ENCODE measurements around the gene REEP1. TPM values are rescaled to one million over a fixed set of nuclear protein-coding genes. Genes with fewer than 3 reads are reported as not detected.

REEP1 gene
- total and polyA plus RNA-seq, 2 of the 13 experiments (the other 11 are each of a cell fraction or from before 2014, with no cell fraction given) = 0.27 TPM; not detected in 1

GRCh38 chr2:86319700-86320580 lies 17.5 kb downstream of the REEP1 start (continued):
- TF ChIP-seq PRDM15 (CRISPR knock-in tag; IDR thresholded peaks at IDR 0.05) = no peak

- CTCF ChIA-PET (ENCODE audit: low intra/inter-chr PET ratio, low total read pairs) = no interaction called here
- intact Hi-C loops (cut with micrococcal nuclease; ENCODE audit: unreplicated experiment) = no loop called here
- TF ChIP-seq ZNF451 (CRISPR knock-in tag; IDR thresholded peaks at IDR 0.05) = no peak
- no peak for TF ChIP-seq ZNF329 (CRISPR knock-in tag; IDR thresholded peaks at IDR 0.05; ENCODE audit: low read depth)
- no peak for TF ChIP-seq SNAI1 (CRISPR knock-in tag; IDR thresholded peaks at IDR 0.05; ENCODE audit: borderline replicate concordance)
- no peak for TF ChIP-seq ZNF20 (CRISPR knock-in tag; IDR thresholded peaks at IDR 0.05)
- no peak for TF ChIP-seq MNT (IDR thresholded peaks at IDR 0.05)
- no peak for TF ChIP-seq ZNF496 (CRISPR knock-in tag; IDR thresholded peaks at IDR 0.05; ENCODE audit: insufficient replicate concordance)
- no peak for TF ChIP-seq AGO1 (IDR thresholded peaks at IDR 0.05; ENCODE audit: low read depth, low read length, poor library complexity, severe bottlenecking)
- no peak for TF ChIP-seq ZBTB39 (CRISPR knock-in tag; IDR thresholded peaks at IDR 0.05)
- TF ChIP-seq CTCF (CRISPR knock-in tag; IDR thresholded peaks at IDR 0.05) = no peak
- no peak for TF ChIP-seq ISL2 (CRISPR knock-in tag; IDR thresholded peaks at IDR 0.05)
These were observed 22.3 kb downstream of the REEP1 start for GRCh38 chr2:86315084-86315483.

More at GRCh38 chr2:86315084-86315483, 22.3 kb downstream of the REEP1 start:
- Histone ChIP-seq H3K27ac (ENCODE audit: extremely low read length, insufficient read depth, low read length) (no peak overlapping the region), H3K9ac (ENCODE audit: insufficient read depth, low read depth, low read length) (no peak overlapping the region), H3K4me1 (ENCODE audit: insufficient read depth, low read length) (no peaks in the 10 kb centered on the region), H4K20me1 (ENCODE audit: insufficient read depth, low read length) (no peaks in the 10 kb centered on the region), H3K4me2 (ENCODE audit: low read depth, low read length) (no peak overlapping the region), H3K79me2 (ENCODE audit: insufficient read depth, low read length) (no peaks in the 10 kb centered on the region), H3K27me3 (ENCODE audit: control insufficient read depth in 1 of 2, insufficient read depth in 2 of 2, low read length in 2 of 2) (peaks cover 3 to 50% of the 10 kb centered on the region in 2 experiments; a peak in 2 of 5 replicates), H2AFZ (ENCODE audit: low read length) (no peak overlapping the region), H3K4me3 (replicated peaks in 1 of 3; ENCODE audit: insufficient read depth in 1 of 3, low read depth in 2 of 3, low read length in 3 of 3) (no peak overlapping the region), H3K36me3 (replicated peaks in 1 of 2; ENCODE audit: control insufficient read depth in 1 of 2, insufficient read depth in 2 of 2, low read length in 2 of 2) (no peaks in the 10 kb centered on the region), H3K9me3 (ENCODE audit: low read length) (no peaks in the 10 kb centered on the region)
- in situ Hi-C loops (cut with HindIII; ENCODE audit: extremely low pct_ligation_motif_present, low pct_unique_long_range_greater_than_20kb) = no loop called here
- WGBS (ENCODE audit: low lambda C conversion rate) = 16% methylated on average over 6 of the region's 6 CpGs
- FAIRE-seq (no peak), DNase-seq (ENCODE audit: low spot score) (no peak), ATAC-seq (no peak)
- BruUV-seq (replicated peaks) = no TSS peak
- POLR2A ChIA-PET = no interaction called here
